K562 (cell line): Measurements from ENCODE around the gene NR1D1. TPM values are rescaled to one million over a fixed set of nuclear protein-coding genes. Genes with fewer than 3 reads are reported as not detected.

Source experiments
- BMI1 ChIP-seq: fragments of 150-350 bp; IDR thresholded peaks from 2 replicates; pipeline ENCODE4 v1.6.1; 2014; ENCODE audit warnings: low read length
- BRCA1 ChIP-seq, 2 experiments: fragments of 450-650 bp in 1 of 2; sonication (generic) in 1 of 2; formaldehyde crosslinking in 1 of 2; IDR thresholded peaks; 2 replicates each; pipeline versions ENCODE4 v1.5.0 to v1.6.1; 2017 to 2020; ENCODE audit warnings: mild to moderate bottlenecking in 1 of 2, missing genetic modification reagents in 1 of 2
- CTBP1 ChIP-seq: fragments of 450-650 bp; IDR thresholded peaks from 2 replicates; pipeline ENCODE4 v1.6.1; 2016; ENCODE audit warnings: borderline replicate concordance
- DDX20 ChIP-seq: fragments of 450-650 bp; IDR thresholded peaks from 2 replicates; pipeline ENCODE4 v1.6.1; 2016; ENCODE audit warnings: missing genetic modification characterization, low read depth, mild to moderate bottlenecking, missing compliant biosample characterization, moderate library complexity
- ETS2 ChIP-seq: IDR thresholded peaks from 2 replicates; pipeline ENCODE4 v1.6.1; 2016; ENCODE audit warnings: borderline replicate concordance, missing genetic modification characterization, mild to moderate bottlenecking, moderate library complexity, missing compliant biosample characterization; ENCODE audit not compliant: poor library complexity, severe bottlenecking
- FOS ChIP-seq: IDR thresholded peaks from 3 replicates; pipeline ENCODE4 v1.6.1; 2011; ENCODE audit not compliant: insufficient read length; ENCODE audit errors: extremely low read depth
- JUND ChIP-seq, 2 experiments: IDR thresholded peaks; 2 replicates in 1 of 2; 3 replicates in 1 of 2; pipeline ENCODE4 v1.6.1; 2011; ENCODE audit warnings: borderline replicate concordance in 2 of 2, low read depth in 2 of 2, low read length in 2 of 2, improper control_type of control experiment in 1 of 2, missing biosample characterization in 1 of 2, missing genetic modification characterization in 1 of 2, missing genetic modification reagents in 1 of 2
- KDM5B ChIP-seq: fragments of 200-600 bp; sonication (generic); IDR thresholded peaks from 2 replicates; pipeline ENCODE4 v1.6.1; 2012; ENCODE audit warnings: low read depth, mild to moderate bottlenecking, moderate library complexity, low read length, control low read depth, inconsistent platforms; ENCODE audit not compliant: insufficient replicate concordance
- NELFE ChIP-seq: IDR thresholded peaks from 2 replicates; pipeline ENCODE4 v1.6.1; 2011; ENCODE audit warnings: mild to moderate bottlenecking; ENCODE audit not compliant: insufficient read depth, insufficient read length
- POLR2H ChIP-seq: IDR thresholded peaks from 2 replicates; pipeline ENCODE4 v1.6.1; 2016; ENCODE audit warnings: missing genetic modification characterization, low read depth, mild to moderate bottlenecking, control low read depth, missing compliant biosample characterization, moderate library complexity
- RBFOX2 ChIP-seq: fragments of 200-400 bp; formaldehyde crosslinking; IDR thresholded peaks from 2 replicates; pipeline ENCODE4 v1.6.1; 2017; ENCODE audit warnings: low read depth, mild to moderate bottlenecking, low read length, moderate library complexity
- SMARCE1 ChIP-seq: fragments of 450-650 bp; IDR thresholded peaks from 2 replicates; pipeline ENCODE4 v1.7.1; 2016; ENCODE audit warnings: mild to moderate bottlenecking
- SUPT5H ChIP-seq: fragments of 450-650 bp; IDR thresholded peaks from 2 replicates; pipeline ENCODE4 v1.6.1; 2016
- ZBED1 ChIP-seq: IDR thresholded peaks from 2 replicates; pipeline ENCODE4 v1.6.1; 2014
- ZKSCAN8 ChIP-seq: fragments of 200-800 bp; sonication (Bioruptor generic); IDR thresholded peaks from 2 replicates; pipeline ENCODE4 v1.6.1; 2016; ENCODE audit warnings: missing genetic modification characterization, missing compliant biosample characterization
- ZNF253 ChIP-seq: fragments of 250-450 bp; sonication (Bioruptor Pico); conservative IDR thresholded peaks from 2 replicates; pipeline ENCODE4 v1.6.1; 2021; ENCODE audit warnings: mild to moderate bottlenecking
- polyA plus RNA-seq, 8 experiments: library from polyadenylated mRNA; depleted of rRNA in 4 of 8; stranded (reverse) in 5 of 8; unstranded in 3 of 8; fragments of >200 nt; fragmentation: Nextera tagmentation in 2 of 8; fragmentation: Illumina TruSeq in 1 of 8; extraction: Ambion mirVana in 2 of 8; extraction: Trizol in 1 of 8; gene quantifications; 2 replicates each; pipeline versions ENCODE4 v1.2.1 to v1.2.3, GENCODE V29; 2011 to 2014; ENCODE audit warnings: inconsistent platforms in 1 of 8, missing spikeins in 1 of 8
- total RNA-seq, 7 experiments: library from RNA; depleted of rRNA in 6 of 7; stranded (reverse); fragments of >200 nt in 6 of 7; fragmentation: Illumina TruSeq in 2 of 7; extraction: Trizol in 2 of 7; gene quantifications; 2 replicates each; pipeline versions ENCODE4 v1.2.1 to v1.2.3, GENCODE V29; 2011 to 2021; ENCODE audit warnings: low replicate concordance in 1 of 7
- TF ChIP-seq, protein P1 (sequence below): fragments of 450-650 bp; IDR thresholded peaks from 2 replicates; pipeline ENCODE4 v1.6.1; 2016; ENCODE audit warnings: low read depth
- TF ChIP-seq, protein P2 (sequence below): fragments of 450-650 bp; IDR thresholded peaks from 2 replicates; pipeline ENCODE4 v1.6.1; 2017; ENCODE audit warnings: antibody characterized with exemption

The NR1D1 gene
- total and polyA plus RNA-seq, 9 of the 15 experiments (the other 6 are each of a cell fraction or from before 2014, with no cell fraction given), result 0.25 to 7.7 (median 0.65) TPM

DNA sequence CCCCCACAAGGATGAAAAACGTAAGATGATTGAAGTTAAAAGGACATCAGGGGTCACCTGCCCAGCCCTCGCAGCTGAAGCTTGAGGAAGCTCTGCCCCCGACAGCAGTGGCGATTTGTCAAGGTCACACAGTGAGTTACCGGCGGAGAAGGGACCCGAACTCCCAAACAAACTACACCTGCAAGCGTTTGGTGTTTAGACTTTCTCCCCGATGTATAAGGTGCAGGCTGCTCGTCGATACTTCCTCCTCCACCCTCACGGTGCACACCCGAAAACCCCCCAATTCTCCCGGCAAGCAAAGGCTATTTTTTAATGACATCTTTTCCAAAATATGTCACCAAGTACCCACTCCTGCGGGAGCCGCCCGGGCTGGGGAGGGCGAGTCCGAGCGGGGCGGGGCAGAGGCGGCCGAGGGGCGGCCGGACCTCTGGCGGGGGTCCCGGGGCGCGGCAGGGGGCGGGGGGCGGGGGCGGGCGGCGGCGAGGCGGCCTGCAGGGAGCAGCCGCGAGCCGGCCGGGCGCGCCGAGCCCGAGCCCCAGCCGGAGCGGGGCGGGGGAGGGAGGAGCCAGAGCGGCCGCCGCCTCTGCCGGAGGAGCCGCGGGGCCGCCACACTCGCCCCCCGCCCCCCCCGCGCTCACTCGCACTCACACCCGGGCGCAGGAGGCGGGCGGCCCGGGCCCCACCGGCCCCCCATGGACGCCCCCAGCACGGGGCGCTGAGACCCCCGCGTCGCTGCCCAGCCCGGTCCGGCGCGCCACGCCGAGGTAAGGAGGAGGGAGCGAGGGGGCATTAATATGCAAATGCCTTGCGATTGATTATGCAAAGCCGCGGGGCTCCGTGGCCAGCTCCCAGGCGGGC is 37.8 kb downstream of the NR1D1 start, which contains the start of gene THRA (continued):
- TF ChIP-seq, protein P1, sequence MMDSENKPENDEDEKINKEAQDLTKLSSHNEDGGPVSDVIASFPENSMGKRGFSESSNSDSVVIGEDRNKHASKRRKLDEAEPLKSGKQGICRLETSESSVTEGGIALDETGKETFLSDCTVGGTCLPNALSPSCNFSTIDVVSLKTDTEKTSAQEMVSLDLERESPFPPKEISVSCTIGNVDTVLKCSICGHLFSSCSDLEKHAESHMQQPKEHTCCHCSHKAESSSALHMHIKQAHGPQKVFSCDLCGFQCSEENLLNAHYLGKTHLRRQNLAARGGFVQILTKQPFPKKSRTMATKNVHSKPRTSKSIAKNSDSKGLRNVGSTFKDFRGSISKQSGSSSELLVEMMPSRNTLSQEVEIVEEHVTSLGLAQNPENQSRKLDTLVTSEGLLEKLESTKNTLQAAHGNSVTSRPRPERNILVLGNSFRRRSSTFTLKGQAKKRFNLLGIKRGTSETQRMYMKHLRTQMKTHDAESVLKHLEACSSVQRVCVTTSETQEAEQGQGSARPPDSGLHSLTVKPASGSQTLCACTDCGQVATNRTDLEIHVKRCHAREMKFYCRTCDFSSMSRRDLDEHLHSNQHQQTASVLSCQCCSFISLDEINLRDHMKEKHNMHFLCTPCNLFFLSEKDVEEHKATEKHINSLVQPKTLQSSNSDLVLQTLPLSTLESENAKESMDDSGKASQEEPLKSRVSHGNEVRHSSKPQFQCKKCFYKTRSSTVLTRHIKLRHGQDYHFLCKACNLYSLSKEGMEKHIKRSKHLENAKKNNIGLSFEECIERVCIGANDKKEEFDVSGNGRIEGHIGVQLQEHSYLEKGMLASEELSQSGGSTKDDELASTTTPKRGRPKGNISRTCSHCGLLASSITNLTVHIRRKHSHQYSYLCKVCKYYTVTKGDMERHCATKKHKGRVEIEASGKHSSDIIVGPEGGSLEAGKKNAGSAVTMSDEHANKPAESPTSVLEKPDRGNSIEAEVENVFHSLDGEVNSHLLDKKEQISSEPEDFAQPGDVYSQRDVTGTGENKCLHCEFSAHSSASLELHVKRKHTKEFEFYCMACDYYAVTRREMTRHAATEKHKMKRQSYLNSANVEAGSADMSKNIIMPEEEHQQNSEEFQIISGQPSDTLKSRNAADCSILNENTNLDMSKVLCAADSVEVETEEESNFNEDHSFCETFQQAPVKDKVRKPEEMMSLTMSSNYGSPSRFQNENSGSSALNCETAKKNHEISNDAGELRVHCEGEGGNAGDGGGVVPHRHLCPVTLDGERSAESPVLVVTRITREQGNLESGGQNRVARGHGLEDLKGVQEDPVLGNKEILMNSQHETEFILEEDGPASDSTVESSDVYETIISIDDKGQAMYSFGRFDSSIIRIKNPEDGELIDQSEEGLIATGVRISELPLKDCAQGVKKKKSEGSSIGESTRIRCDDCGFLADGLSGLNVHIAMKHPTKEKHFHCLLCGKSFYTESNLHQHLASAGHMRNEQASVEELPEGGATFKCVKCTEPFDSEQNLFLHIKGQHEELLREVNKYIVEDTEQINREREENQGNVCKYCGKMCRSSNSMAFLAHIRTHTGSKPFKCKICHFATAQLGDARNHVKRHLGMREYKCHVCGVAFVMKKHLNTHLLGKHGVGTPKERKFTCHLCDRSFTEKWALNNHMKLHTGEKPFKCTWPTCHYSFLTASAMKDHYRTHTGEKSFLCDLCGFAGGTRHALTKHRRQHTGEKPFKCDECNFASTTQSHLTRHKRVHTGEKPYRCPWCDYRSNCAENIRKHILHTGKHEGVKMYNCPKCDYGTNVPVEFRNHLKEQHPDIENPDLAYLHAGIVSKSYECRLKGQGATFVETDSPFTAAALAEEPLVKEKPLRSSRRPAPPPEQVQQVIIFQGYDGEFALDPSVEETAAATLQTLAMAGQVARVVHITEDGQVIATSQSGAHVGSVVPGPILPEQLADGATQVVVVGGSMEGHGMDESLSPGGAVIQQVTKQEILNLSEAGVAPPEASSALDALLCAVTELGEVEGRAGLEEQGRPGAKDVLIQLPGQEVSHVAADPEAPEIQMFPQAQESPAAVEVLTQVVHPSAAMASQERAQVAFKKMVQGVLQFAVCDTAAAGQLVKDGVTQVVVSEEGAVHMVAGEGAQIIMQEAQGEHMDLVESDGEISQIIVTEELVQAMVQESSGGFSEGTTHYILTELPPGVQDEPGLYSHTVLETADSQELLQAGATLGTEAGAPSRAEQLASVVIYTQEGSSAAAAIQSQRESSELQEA, result no peak
- TF ChIP-seq, protein P2, sequence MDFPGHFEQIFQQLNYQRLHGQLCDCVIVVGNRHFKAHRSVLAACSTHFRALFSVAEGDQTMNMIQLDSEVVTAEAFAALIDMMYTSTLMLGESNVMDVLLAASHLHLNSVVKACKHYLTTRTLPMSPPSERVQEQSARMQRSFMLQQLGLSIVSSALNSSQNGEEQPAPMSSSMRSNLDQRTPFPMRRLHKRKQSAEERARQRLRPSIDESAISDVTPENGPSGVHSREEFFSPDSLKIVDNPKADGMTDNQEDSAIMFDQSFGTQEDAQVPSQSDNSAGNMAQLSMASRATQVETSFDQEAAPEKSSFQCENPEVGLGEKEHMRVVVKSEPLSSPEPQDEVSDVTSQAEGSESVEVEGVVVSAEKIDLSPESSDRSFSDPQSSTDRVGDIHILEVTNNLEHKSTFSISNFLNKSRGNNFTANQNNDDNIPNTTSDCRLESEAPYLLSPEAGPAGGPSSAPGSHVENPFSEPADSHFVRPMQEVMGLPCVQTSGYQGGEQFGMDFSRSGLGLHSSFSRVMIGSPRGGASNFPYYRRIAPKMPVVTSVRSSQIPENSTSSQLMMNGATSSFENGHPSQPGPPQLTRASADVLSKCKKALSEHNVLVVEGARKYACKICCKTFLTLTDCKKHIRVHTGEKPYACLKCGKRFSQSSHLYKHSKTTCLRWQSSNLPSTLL, result no peak
- TF ChIP-seq SUPT5H (no peak), JUND (IDR thresholded peaks at IDR 0.05; ENCODE audit: borderline replicate concordance, low read depth, low read length) (no peak), JUND (tag; IDR thresholded peaks at IDR 0.05; ENCODE audit: borderline replicate concordance, low read depth, low read length) (no peak), ZKSCAN8 (CRISPR knock-in tag) (no peak), RBFOX2 (no peak), SMARCE1 (no peak), ZNF253 (CRISPR knock-in tag) (no peak), FOS (no peak), POLR2H (tag) (no peak), ZBED1 (no peak), ETS2 (no peak), KDM5B (no peak), CTBP1 (no peak), DDX20 (tag) (no peak), NELFE (no peak), BMI1 (no peak), BRCA1 (IDR thresholded peaks at IDR 0.05) (no peak), BRCA1 (CRISPR knock-in tag; IDR thresholded peaks at IDR 0.05) (no peak)
